OCI-LY3 (cell line): ENCODE results near the gene GATA6.

Source experiments
- CTCF ChIP-seq: fragments of 200-600, 300-600 bp; sonication (generic); IDR thresholded peaks from 2 replicates; pipeline ENCODE4 v1.5.1; 2014; ENCODE audit warnings: antibody characterized with exemption, low read length, low read depth
- EZH2phosphoT487 ChIP-seq: fragments of 200-600 bp; shearing (Covaris generic); IDR thresholded peaks from 2 replicates; pipeline ENCODE4 v1.6.1; 2018; ENCODE audit warnings: antibody characterized with exemption, mixed run types, low read depth

GRCh38 chr18:22189449-22190166 lies 20.2 kb downstream of the GATA6 start:
- TF ChIP-seq CTCF, result no peak
- TF ChIP-seq EZH2phosphoT487, result no peak
